Nephron progenitor cell (in vitro differentiated cells): ENCODE measurements around the gene SPSB3.

ENCODE experiments used
- DNase-seq: peaks from one replicate; pipeline ENCODE4 v3.0.0; 2021
- H3K27ac Mint-ChIP-seq: 2 replicates; pipeline ENCODE4 v1.8.0; 2021; ENCODE audit warnings: mild to moderate bottlenecking, moderate library complexity, mixed read lengths
- H3K27me3 Mint-ChIP-seq: 2 replicates; pipeline ENCODE4 v1.8.0; 2021; ENCODE audit warnings: mild to moderate bottlenecking, low read depth, mixed read lengths; ENCODE audit not compliant: poor library complexity
- H3K36me3 Mint-ChIP-seq: 2 replicates; pipeline ENCODE4 v1.8.0; 2021; ENCODE audit warnings: low read depth, mixed read lengths
- H3K4me1 Mint-ChIP-seq: 2 replicates; pipeline ENCODE4 v1.8.0; 2021; ENCODE audit warnings: mixed read lengths
- H3K4me3 Mint-ChIP-seq: 2 replicates; pipeline ENCODE4 v1.8.0; 2021; ENCODE audit warnings: mild to moderate bottlenecking, moderate library complexity, mixed read lengths
- H3K9me3 Mint-ChIP-seq: 2 replicates; pipeline ENCODE4 v1.8.0; 2021; ENCODE audit warnings: mild to moderate bottlenecking, moderate library complexity, mixed read lengths
- TF ChIP-seq, protein P1 (sequence below): fragments of 200-600 bp; sonication (generic); IDR thresholded peaks from 2 replicates; pipeline ENCODE4 v1.5.0; 2021; ENCODE audit warnings: antibody characterized with exemption

The SPSB3 gene

GRCh38 chr16:1825864-1826690 is 43.7 kb upstream of the SPSB3 start:
- TF ChIP-seq, protein P1, sequence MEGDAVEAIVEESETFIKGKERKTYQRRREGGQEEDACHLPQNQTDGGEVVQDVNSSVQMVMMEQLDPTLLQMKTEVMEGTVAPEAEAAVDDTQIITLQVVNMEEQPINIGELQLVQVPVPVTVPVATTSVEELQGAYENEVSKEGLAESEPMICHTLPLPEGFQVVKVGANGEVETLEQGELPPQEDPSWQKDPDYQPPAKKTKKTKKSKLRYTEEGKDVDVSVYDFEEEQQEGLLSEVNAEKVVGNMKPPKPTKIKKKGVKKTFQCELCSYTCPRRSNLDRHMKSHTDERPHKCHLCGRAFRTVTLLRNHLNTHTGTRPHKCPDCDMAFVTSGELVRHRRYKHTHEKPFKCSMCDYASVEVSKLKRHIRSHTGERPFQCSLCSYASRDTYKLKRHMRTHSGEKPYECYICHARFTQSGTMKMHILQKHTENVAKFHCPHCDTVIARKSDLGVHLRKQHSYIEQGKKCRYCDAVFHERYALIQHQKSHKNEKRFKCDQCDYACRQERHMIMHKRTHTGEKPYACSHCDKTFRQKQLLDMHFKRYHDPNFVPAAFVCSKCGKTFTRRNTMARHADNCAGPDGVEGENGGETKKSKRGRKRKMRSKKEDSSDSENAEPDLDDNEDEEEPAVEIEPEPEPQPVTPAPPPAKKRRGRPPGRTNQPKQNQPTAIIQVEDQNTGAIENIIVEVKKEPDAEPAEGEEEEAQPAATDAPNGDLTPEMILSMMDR, result no peak
- peaks cover 40% of the 10 kb centered on the region for H3K4me1 Mint-ChIP-seq
- H3K36me3 Mint-ChIP-seq, result peaks cover 16% of the 10 kb centered on the region
- H3K4me3 Mint-ChIP-seq, result peak overlapping the region; percentile 81
- peak; percentile 46 for DNase-seq
- no peak overlapping the region for H3K27ac Mint-ChIP-seq
- H3K9me3 Mint-ChIP-seq, result no peaks in the 10 kb centered on the region
- H3K27me3 Mint-ChIP-seq, result peaks cover 15% of the 10 kb centered on the region

GRCh38 chr16:1825381-1825863 is 43.1 kb upstream of the SPSB3 start:
- Mint-ChIP-seq H3K36me3 (peaks cover 11% of the 10 kb centered on the region), H3K4me3 (peak overlapping the region; percentile 81), H3K9me3 (no peaks in the 10 kb centered on the region), H3K27ac (no peak overlapping the region), H3K4me1 (peaks cover 40% of the 10 kb centered on the region), H3K27me3 (peaks cover 15% of the 10 kb centered on the region)
- no peak for DNase-seq
- TF ChIP-seq, protein P1, result no peak

- Mint-ChIP-seq H3K4me3 (peak overlapping the region; percentile 50), H3K36me3 (peaks cover under 1% of the 10 kb centered on the region), H3K4me1 (peaks cover 33% of the 10 kb centered on the region), H3K9me3 (no peaks in the 10 kb centered on the region), H3K27me3 (peaks cover 15% of the 10 kb centered on the region), H3K27ac (no peak overlapping the region)
- DNase-seq, result peak; percentile 42
- TF ChIP-seq, protein P1, result no peak
Measured at GRCh38 chr16:1823821-1824220, 41.5 kb upstream of the SPSB3 start.

- H3K4me3 Mint-ChIP-seq, result no peak overlapping the region
- H3K27ac Mint-ChIP-seq, result no peak overlapping the region
- TF ChIP-seq, protein P1, result no peak
- peaks cover 23% of the 10 kb centered on the region for H3K4me1 Mint-ChIP-seq
- H3K27me3 Mint-ChIP-seq, result peaks cover 15% of the 10 kb centered on the region
- DNase-seq, result no peak
- no peaks in the 10 kb centered on the region for H3K9me3 Mint-ChIP-seq
- no peaks in the 10 kb centered on the region for H3K36me3 Mint-ChIP-seq
Measured at GRCh38 chr16:1822801-1823200, 40.4 kb upstream of the SPSB3 start.

- no peak overlapping the region for H3K4me3 Mint-ChIP-seq
- no peaks in the 10 kb centered on the region for H3K36me3 Mint-ChIP-seq
Measured at GRCh38 chr16:1821861-1822611, 39.7 kb upstream of the SPSB3 start.

More at GRCh38 chr16:1821861-1822611, 39.7 kb upstream of the SPSB3 start:
- peaks cover 17% of the 10 kb centered on the region for H3K4me1 Mint-ChIP-seq
- TF ChIP-seq, protein P1, result no peak
- H3K27ac Mint-ChIP-seq, result no peak overlapping the region
- H3K27me3 Mint-ChIP-seq, result peaks cover 15% of the 10 kb centered on the region
- no peaks in the 10 kb centered on the region for H3K9me3 Mint-ChIP-seq
- DNase-seq, result no peak
